ENCODE measurements around the gene RUVBL1.

The RUVBL1 gene

GRCh38 chr3:128133273-128133883 lies 9.8 kb upstream of the RUVBL1 start:
- DNase-seq (ENCODE audit: low read depth in 2 of 2) = no peak

GRCh38 chr3:128131897-128132646 lies 8.5 kb upstream of the RUVBL1 start:
- no peak for DNase-seq (ENCODE audit: low read depth in 2 of 2)

- no peak for DNase-seq (ENCODE audit: low read depth in 2 of 2)
These were observed 4.6 kb upstream of the RUVBL1 start for GRCh38 chr3:128128251-128128650.

- no peak for DNase-seq (ENCODE audit: low read depth in 2 of 2)
These were observed 3.6 kb upstream of the RUVBL1 start for GRCh38 chr3:128127236-128127635.

GRCh38 chr3:128123156-128123537 lies 465 bp downstream of the RUVBL1 start:
- peak in 1 of 2 experiments; percentile 14 for DNase-seq (ENCODE audit: low read depth in 2 of 2)

- DNase-seq (ENCODE audit: low read depth in 2 of 2) = no peak
These were observed 1.6 kb downstream of the RUVBL1 start for GRCh38 chr3:128122013-128122412.

GRCh38 chr3:128113817-128114794 lies 9.5 kb downstream of the RUVBL1 start:
- DNase-seq (ENCODE audit: low read depth in 2 of 2) = no peak

- DNase-seq (ENCODE audit: low read depth in 2 of 2) = no peak
These were observed 11.1 kb downstream of the RUVBL1 start for GRCh38 chr3:128112357-128112968.

- DNase-seq (ENCODE audit: low read depth in 2 of 2) = no peak
These were observed 12.5 kb downstream of the RUVBL1 start for GRCh38 chr3:128111147-128111546.

- DNase-seq (ENCODE audit: low read depth in 2 of 2) = no peak
These were observed 15.8 kb downstream of the RUVBL1 start for GRCh38 chr3:128107834-128108233.

- no peak for DNase-seq (ENCODE audit: low read depth in 2 of 2)
These were observed 20.4 kb downstream of the RUVBL1 start for GRCh38 chr3:128103136-128103676.

- no peak for DNase-seq (ENCODE audit: low read depth in 2 of 2)
These were observed 23.0 kb downstream of the RUVBL1 start for GRCh38 chr3:128100638-128101037.

GRCh38 chr3:128100161-128100560 lies 23.5 kb downstream of the RUVBL1 start:
- DNase-seq (ENCODE audit: low read depth in 2 of 2) = no peak

- DNase-seq (ENCODE audit: low read depth in 2 of 2) = no peak
These were observed 25.4 kb downstream of the RUVBL1 start for GRCh38 chr3:128098234-128098633.

- peak; percentile 55 to 72 for DNase-seq (ENCODE audit: low read depth in 2 of 2)
These were observed 28.3 kb downstream of the RUVBL1 start for GRCh38 chr3:128095222-128095703.

- DNase-seq (ENCODE audit: low read depth in 2 of 2) = no peak
These were observed 29.1 kb downstream of the RUVBL1 start for GRCh38 chr3:128094295-128095151.

GRCh38 chr3:128091586-128091985 lies 32.0 kb downstream of the RUVBL1 start:
- DNase-seq (ENCODE audit: low read depth in 2 of 2) = no peak

GRCh38 chr3:128089135-128089534 lies 34.5 kb downstream of the RUVBL1 start:
- DNase-seq (ENCODE audit: low read depth in 2 of 2) = no peak

GRCh38 chr3:128084675-128085021 lies 39.0 kb downstream of the RUVBL1 start:
- no peak for DNase-seq (ENCODE audit: low read depth in 2 of 2)

GRCh38 chr3:128083980-128084674 lies 39.5 kb downstream of the RUVBL1 start:
- DNase-seq (ENCODE audit: low read depth in 2 of 2) = no peak
